Sigmoid colon (tissue), 4 donors: ENCODE data around the gene GRM4.

Experiments used
- EP300 ChIP-seq, 4 donors: sonication (generic); formaldehyde crosslinking; IDR thresholded peaks; one replicate each; pipeline ENCODE4 v1.6.1; 2017; ENCODE audit warnings: antibody characterized with exemption in 4 of 4
- POLR2A ChIP-seq, 2 donors: fragments of 450-650 bp; IDR thresholded peaks; one replicate each; pipeline ENCODE4 v1.6.1; 2016; ENCODE audit warnings: antibody characterized with exemption in 2 of 2, mild to moderate bottlenecking in 2 of 2, moderate library complexity in 2 of 2
- POLR2AphosphoS5 ChIP-seq, 4 donors: sonication (generic); formaldehyde crosslinking; IDR thresholded peaks; one replicate each; pipeline ENCODE4 v1.6.1; 2017; ENCODE audit warnings: antibody characterized with exemption in 4 of 4
- TF ChIP-seq, protein P1 (sequence below), 4 experiments: fragments of 450-650 bp in 3 of 4; fragments of 200-600 bp in 1 of 4; IDR thresholded peaks; one replicate each; pipeline ENCODE4 v1.5.1; 2016 to 2019; ENCODE audit warnings: antibody characterized with exemption in 4 of 4, mild to moderate bottlenecking in 3 of 4, moderate library complexity in 2 of 4

DNA sequence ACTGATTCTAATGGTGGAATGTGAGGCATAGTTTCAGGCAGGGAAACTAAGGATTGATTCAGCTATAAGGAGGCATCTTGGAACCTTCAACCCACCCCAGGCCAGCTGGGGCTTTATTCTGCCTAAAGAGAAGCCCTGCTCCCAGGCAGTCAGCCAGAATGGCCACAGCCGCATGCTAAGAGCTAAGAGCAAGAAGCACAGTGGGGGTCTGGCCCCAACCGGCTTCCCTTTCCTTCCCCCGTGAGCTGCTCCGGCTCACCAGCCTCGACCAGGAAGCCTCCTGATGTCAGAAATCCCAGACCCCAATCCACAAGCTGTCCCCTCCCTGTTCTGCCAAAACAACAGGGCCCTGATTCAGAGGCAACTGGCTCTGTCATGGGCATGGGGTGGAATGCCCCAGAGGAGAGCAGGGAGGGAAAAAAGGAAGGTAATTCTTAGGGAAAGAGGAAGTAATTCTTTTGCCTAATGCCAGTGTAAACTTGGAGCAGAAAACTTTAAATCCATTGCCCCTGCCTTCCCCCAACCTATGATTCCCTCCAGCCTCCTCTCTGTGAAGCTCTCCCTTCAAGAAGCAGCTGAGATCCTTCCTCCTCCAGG is 6.9 kb downstream of the GRM4 start:
- TF ChIP-seq, protein P1, sequence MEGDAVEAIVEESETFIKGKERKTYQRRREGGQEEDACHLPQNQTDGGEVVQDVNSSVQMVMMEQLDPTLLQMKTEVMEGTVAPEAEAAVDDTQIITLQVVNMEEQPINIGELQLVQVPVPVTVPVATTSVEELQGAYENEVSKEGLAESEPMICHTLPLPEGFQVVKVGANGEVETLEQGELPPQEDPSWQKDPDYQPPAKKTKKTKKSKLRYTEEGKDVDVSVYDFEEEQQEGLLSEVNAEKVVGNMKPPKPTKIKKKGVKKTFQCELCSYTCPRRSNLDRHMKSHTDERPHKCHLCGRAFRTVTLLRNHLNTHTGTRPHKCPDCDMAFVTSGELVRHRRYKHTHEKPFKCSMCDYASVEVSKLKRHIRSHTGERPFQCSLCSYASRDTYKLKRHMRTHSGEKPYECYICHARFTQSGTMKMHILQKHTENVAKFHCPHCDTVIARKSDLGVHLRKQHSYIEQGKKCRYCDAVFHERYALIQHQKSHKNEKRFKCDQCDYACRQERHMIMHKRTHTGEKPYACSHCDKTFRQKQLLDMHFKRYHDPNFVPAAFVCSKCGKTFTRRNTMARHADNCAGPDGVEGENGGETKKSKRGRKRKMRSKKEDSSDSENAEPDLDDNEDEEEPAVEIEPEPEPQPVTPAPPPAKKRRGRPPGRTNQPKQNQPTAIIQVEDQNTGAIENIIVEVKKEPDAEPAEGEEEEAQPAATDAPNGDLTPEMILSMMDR (IDR thresholded peaks at IDR 0.05): no peak
- no peak for TF ChIP-seq POLR2A (IDR thresholded peaks at IDR 0.05)
- no peak for TF ChIP-seq POLR2AphosphoS5 (IDR thresholded peaks at IDR 0.05)
- TF ChIP-seq EP300 (IDR thresholded peaks at IDR 0.05): no peak
